NT2/D1 (cell line): ENCODE results near the gene TNK1.

ENCODE experiments used
- YY1 ChIP-seq: IDR thresholded peaks from 2 replicates; pipeline ENCODE4 v1.6.1; 2011; ENCODE audit not compliant: insufficient read length, insufficient read depth
- ZNF274 ChIP-seq: IDR thresholded peaks from 2 replicates; pipeline ENCODE4 v1.6.1; 2011; ENCODE audit warnings: mild to moderate bottlenecking, low read depth, low read length

DNA sequence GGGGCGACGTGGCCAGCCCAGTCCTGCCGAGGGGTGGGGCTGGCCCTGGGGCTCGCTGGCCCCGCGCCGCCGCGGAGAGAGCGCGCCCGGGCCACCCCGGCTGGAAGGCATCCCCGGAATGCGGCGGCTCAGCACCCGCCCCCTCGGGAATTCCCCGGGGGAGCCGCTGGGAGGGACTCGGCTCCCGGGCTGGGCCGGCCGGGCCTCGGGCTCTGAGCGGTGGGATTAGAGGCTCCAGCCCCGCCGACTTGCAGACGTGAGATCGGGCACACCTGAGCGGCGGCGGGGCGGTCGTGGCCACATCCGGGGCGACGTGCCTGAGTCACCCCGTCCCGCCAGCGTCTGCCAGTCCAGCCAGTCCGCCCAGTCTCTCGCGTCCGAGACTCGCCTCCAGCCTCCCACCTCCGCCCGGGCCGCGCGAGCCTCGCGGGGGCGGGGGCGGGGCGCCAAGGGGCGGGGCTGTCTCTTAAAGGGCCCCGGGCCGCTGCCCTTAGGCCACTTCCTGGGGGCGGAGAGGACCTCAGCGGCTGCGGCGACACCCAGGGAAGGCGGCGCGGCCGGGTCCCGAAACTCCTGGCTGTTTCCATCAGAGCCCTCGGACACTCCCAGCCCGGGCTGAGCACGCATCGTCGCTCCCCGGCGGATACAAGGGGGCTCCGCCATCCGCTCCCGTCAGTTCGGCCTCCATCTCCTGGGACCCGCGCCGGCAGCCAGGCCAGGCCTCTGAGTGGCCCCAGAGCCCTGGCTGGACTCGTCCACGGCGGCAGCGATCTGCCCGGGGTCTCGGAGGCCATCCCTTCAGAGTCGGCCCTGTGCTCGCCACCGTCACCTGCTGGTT, 29.0 kb upstream of the TNK1 start, which contains the start of gene KCTD11:
- TF ChIP-seq ZNF274: no peak
- TF ChIP-seq YY1: no peak
